ENCODE results near the gene SASH3. TPM values are rescaled to one million over a fixed set of nuclear protein-coding genes. Genes with fewer than 3 reads are reported as not detected.

Gene SASH3
- total and polyA plus RNA-seq, 2 donors (not counting 1 experiment from before 2014, with no cell fraction given), result 224 to 240 TPM

GRCh38 chrX:129747533-129747932 lies 32.2 kb upstream of the SASH3 start:
- intact Hi-C loops (cut with micrococcal nuclease), result no loop called here
- H4K20me1 ChIP-seq (ENCODE audit: control insufficient read depth, insufficient read depth, low read length, poor library complexity, severe bottlenecking), result no peaks in the 10 kb centered on the region
- H3K4me2 ChIP-seq (replicated peaks; ENCODE audit: low read depth, low read length, poor library complexity, severe bottlenecking), result no peak overlapping the region
- no peak overlapping the region for H3K27ac Mint-ChIP-seq
- H3K9me3 ChIP-seq (ENCODE audit: control extremely low read depth in 1 of 3, control insufficient read depth in 2 of 3, insufficient read depth in 1 of 3, low read length in 2 of 3), result no peaks in the 10 kb centered on the region
- no peak overlapping the region for H3K9ac ChIP-seq (ENCODE audit: low read length)
- ChIA-PET POLR2A (interaction anchor here (0.6 kb wide), 1 partner anchor 69 kb away, joined by 3 read pairs; no protein-coding TSS in a partner anchor), CTCF (interaction anchor here (0.7 to 1.0 kb wide), 2 partner anchors 9 to 42 kb away, joined by 3 read pairs; no protein-coding TSS in a partner anchor)
- H3K4me3 Mint-ChIP-seq, result no peak overlapping the region
- no peaks in the 10 kb centered on the region for H3K27me3 Mint-ChIP-seq
- no peak overlapping the region for H3K27ac ChIP-seq (ENCODE audit: low read length in 2 of 2)
- TF ChIP-seq CTCF (IDR thresholded peaks at IDR 0.05) (no peak), EZH2 (IDR thresholded peaks at IDR 0.05; ENCODE audit: borderline replicate concordance, insufficient read depth, low read depth, low read length, poor library complexity, severe bottlenecking) (no peak)
- peaks cover 6% of the 10 kb centered on the region in 2 donors for H3K4me1 ChIP-seq (ENCODE audit: control insufficient read depth in 2 of 2, insufficient read depth in 2 of 2, low read length in 2 of 2)
- no peak overlapping the region for H3K4me3 ChIP-seq (ENCODE audit: control extremely low read depth in 1 of 5, extremely low read depth in 1 of 5, insufficient read depth in 1 of 5, low read depth in 2 of 5, low read length in 4 of 5)
- no peaks in the 10 kb centered on the region for H3K36me3 ChIP-seq (replicated peaks in 1 of 2; ENCODE audit: control extremely low read depth in 1 of 2, control insufficient read depth in 1 of 2, extremely low read depth in 1 of 2, insufficient read depth in 2 of 2, low read length in 1 of 2)
- WGBS (ENCODE audit: insufficient coverage), result 90% methylated on average over 2 of the region's 4 CpGs
- H3K27me3 ChIP-seq (replicated peaks in 1 of 4; ENCODE audit: control extremely low read depth in 1 of 4, control insufficient read depth in 3 of 4, insufficient read depth in 4 of 4, low read length in 3 of 4), result no peaks in the 10 kb centered on the region
- DNase-seq (no peak), ATAC-seq (ENCODE audit: low read depth) (no peak)
- H3K4me1 Mint-ChIP-seq, result peaks cover 5% of the 10 kb centered on the region
- H3K9me3 Mint-ChIP-seq (ENCODE audit: insufficient read depth), result no peaks in the 10 kb centered on the region
- no peak overlapping the region for H2AFZ ChIP-seq (ENCODE audit: insufficient read depth, low read depth, low read length, poor library complexity, severe bottlenecking)
- H3K79me2 ChIP-seq (ENCODE audit: control insufficient read depth, insufficient read depth, low read length), result no peaks in the 10 kb centered on the region

DNA sequence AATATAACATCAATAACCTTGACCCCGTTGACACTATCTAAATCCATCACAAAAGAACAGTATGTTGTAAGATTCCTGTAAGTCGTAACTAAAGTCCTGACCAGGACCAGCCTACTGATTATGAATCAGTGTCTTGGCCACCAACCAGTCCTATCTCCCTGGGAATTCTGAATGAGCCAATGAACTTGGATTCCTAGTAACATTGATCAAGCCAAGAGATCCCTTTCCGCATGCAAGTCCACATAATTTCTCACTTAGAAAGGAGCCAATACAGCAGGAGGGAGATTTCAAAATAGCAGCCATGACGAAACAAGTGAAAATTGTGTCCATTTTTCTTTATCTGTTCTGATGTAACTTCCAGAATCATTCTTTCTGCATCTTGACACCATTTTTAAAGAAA lies 31.4 kb upstream of the SASH3 start:
- Histone ChIP-seq H3K4me2 (replicated peaks; ENCODE audit: low read depth, low read length, poor library complexity, severe bottlenecking) (no peak overlapping the region), H3K27me3 (replicated peaks in 1 of 4; ENCODE audit: control extremely low read depth in 1 of 4, control insufficient read depth in 3 of 4, insufficient read depth in 4 of 4, low read length in 3 of 4) (no peaks in the 10 kb centered on the region), H3K4me1 (ENCODE audit: control insufficient read depth in 2 of 2, insufficient read depth in 2 of 2, low read length in 2 of 2) (no peaks in the 10 kb centered on the region), H3K9me3 (ENCODE audit: control extremely low read depth in 1 of 3, control insufficient read depth in 2 of 3, insufficient read depth in 1 of 3, low read length in 2 of 3) (no peaks in the 10 kb centered on the region), H3K36me3 (replicated peaks in 1 of 2; ENCODE audit: control extremely low read depth in 1 of 2, control insufficient read depth in 1 of 2, extremely low read depth in 1 of 2, insufficient read depth in 2 of 2, low read length in 1 of 2) (no peaks in the 10 kb centered on the region), H3K27ac (ENCODE audit: low read length in 2 of 2) (no peak overlapping the region), H3K79me2 (ENCODE audit: control insufficient read depth, insufficient read depth, low read length) (no peaks in the 10 kb centered on the region), H4K20me1 (ENCODE audit: control insufficient read depth, insufficient read depth, low read length, poor library complexity, severe bottlenecking) (no peaks in the 10 kb centered on the region), H3K4me3 (ENCODE audit: control extremely low read depth in 1 of 5, extremely low read depth in 1 of 5, insufficient read depth in 1 of 5, low read depth in 2 of 5, low read length in 4 of 5) (no peak overlapping the region), H2AFZ (ENCODE audit: insufficient read depth, low read depth, low read length, poor library complexity, severe bottlenecking) (no peak overlapping the region), H3K9ac (ENCODE audit: low read length) (no peak overlapping the region)
- no peak overlapping the region for H3K27ac Mint-ChIP-seq
- ChIA-PET POLR2A (no interaction called here), CTCF (no interaction called here)
- DNase-seq (no peak), ATAC-seq (ENCODE audit: low read depth) (no peak)
- no peaks in the 10 kb centered on the region for H3K9me3 Mint-ChIP-seq (ENCODE audit: insufficient read depth)
- H3K27me3 Mint-ChIP-seq, result no peaks in the 10 kb centered on the region
- no peak overlapping the region for H3K4me3 Mint-ChIP-seq
- intact Hi-C loops (cut with micrococcal nuclease), result no loop called here
- no CpG with 5 or more reads among the region's 4 CpGs for WGBS (ENCODE audit: insufficient coverage)
- no peak for TF ChIP-seq CTCF (IDR thresholded peaks at IDR 0.05)
- no peak for TF ChIP-seq EZH2 (IDR thresholded peaks at IDR 0.05; ENCODE audit: borderline replicate concordance, insufficient read depth, low read depth, low read length, poor library complexity, severe bottlenecking)
- H3K4me1 Mint-ChIP-seq, result peaks cover 1% of the 10 kb centered on the region
